ENCODE measurements around the gene PDIA4. TPM values are rescaled to one million over a fixed set of nuclear protein-coding genes. Genes with fewer than 3 reads are reported as not detected.

The PDIA4 gene
- total and polyA plus RNA-seq, 4 donors = 80.2 to 123 (median 85.5) TPM

GRCh38 chr7:148963583-148964482 is 64.5 kb downstream of the PDIA4 start:
- DNase-seq (ENCODE audit: low read depth in 4 of 6, low spot score in 6 of 6) = peak in 2 of 6 donors; percentile 15 to 59
- WGBS (ENCODE audit: insufficient coverage) = 26% methylated on average over 20 of the region's 20 CpGs

DNA sequence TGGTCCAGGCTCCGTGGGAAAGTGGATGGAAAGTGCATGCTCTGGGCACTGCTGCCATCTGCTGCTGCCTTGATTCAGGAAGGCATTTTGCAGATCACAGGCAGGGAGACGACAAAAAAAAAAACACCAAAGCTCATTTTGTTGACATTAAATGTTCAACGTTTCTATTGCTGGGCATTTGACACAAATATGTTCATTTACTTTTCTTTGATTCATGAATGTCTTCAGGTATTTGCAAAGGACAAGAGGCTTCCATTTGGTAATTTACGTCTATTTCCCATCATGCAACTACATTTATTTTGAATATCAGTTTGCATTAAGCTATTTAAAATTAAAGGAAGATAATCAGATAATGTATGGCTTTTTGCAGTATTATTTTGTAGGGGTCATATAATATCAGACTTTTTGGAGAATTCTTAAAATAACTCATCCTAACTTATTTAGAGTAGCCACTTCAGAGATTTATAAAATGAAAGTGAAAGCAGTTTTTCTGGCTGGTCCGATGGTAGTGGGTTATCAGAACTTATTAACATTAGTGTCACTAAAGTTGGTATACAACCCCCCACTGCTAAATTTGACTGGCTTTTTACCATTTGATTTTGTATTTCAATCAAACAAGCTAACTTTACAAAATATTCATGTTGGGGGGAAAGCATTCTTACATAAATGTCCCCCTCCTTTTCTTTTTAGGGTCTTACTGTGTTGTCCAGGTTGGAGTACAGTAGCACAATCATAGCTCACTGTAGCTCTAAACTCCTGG is 65.3 kb downstream of the PDIA4 start:
- Histone ChIP-seq H3K27ac (ENCODE audit: low read depth, low read length) (peak overlapping the region; percentile 53), H3K4me3 (ENCODE audit: low read depth, low read length) (peak overlapping the region; percentile 70), H3K9me3 (ENCODE audit: control insufficient read depth, insufficient read depth, low read length) (no peaks in the 10 kb centered on the region), H3K27me3 (ENCODE audit: control insufficient read depth, insufficient read depth, low read length) (no peaks in the 10 kb centered on the region), H3K4me1 (ENCODE audit: control insufficient read depth, insufficient read depth, low read length) (peaks cover 16% of the 10 kb centered on the region), H3K36me3 (ENCODE audit: control insufficient read depth, insufficient read depth, low read length) (no peaks in the 10 kb centered on the region)
- 0% methylated on average over 1 of the region's 5 CpGs for WGBS (ENCODE audit: insufficient coverage)
- peak; percentile 72 to 97 (median 84) for DNase-seq (ENCODE audit: low read depth in 4 of 6, low spot score in 6 of 6)

More at GRCh38 chr7:148963583-148964482, 64.5 kb downstream of the PDIA4 start:
- Histone ChIP-seq H3K4me1 (ENCODE audit: control insufficient read depth, insufficient read depth, low read length) (peaks cover 16% of the 10 kb centered on the region), H3K9me3 (ENCODE audit: control insufficient read depth, insufficient read depth, low read length) (no peaks in the 10 kb centered on the region), H3K4me3 (ENCODE audit: low read depth, low read length) (peak overlapping the region; percentile 70), H3K36me3 (ENCODE audit: control insufficient read depth, insufficient read depth, low read length) (no peaks in the 10 kb centered on the region), H3K27ac (ENCODE audit: low read depth, low read length) (peak overlapping the region; percentile 53), H3K27me3 (ENCODE audit: control insufficient read depth, insufficient read depth, low read length) (no peaks in the 10 kb centered on the region)

DNA sequence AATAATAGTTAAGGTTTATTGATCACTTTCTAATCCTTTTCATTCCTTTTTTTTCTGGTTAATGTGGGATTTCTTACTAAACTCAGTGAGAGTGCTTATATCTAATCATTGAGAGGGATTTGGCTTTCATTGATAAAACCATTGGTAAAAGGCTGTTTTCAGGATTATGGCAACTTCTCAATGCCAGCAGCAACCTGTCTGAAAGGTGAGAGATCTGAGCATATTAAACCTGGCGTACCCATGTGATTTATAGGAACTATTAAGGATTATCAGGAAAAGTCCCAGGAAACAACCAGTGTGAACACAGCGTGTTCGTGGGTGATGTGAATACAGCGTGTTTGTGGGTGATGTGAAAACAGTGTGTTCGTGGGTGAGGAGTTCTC is 65.9 kb downstream of the PDIA4 start:
- no peaks in the 10 kb centered on the region for H3K27me3 ChIP-seq (ENCODE audit: control insufficient read depth, insufficient read depth, low read length)
- peak in 1 of 6 donors; percentile 53 for DNase-seq (ENCODE audit: low read depth in 4 of 6, low spot score in 6 of 6)
- 23% methylated on average over 5 of the region's 5 CpGs for WGBS (ENCODE audit: insufficient coverage)
- H3K4me1 ChIP-seq (ENCODE audit: control insufficient read depth, insufficient read depth, low read length) = peaks cover 16% of the 10 kb centered on the region
- no peaks in the 10 kb centered on the region for H3K9me3 ChIP-seq (ENCODE audit: control insufficient read depth, insufficient read depth, low read length)
- H3K27ac ChIP-seq (ENCODE audit: low read depth, low read length) = no peak overlapping the region
- no peaks in the 10 kb centered on the region for H3K36me3 ChIP-seq (ENCODE audit: control insufficient read depth, insufficient read depth, low read length)
- H3K4me3 ChIP-seq (ENCODE audit: low read depth, low read length) = peak overlapping the region; percentile 70

- H3K27me3 ChIP-seq (ENCODE audit: control insufficient read depth, insufficient read depth, low read length) = no peaks in the 10 kb centered on the region
- peaks cover 8% of the 10 kb centered on the region for H3K4me1 ChIP-seq (ENCODE audit: control insufficient read depth, insufficient read depth, low read length)
- WGBS (ENCODE audit: insufficient coverage) = 89% methylated on average over 3 of the region's 3 CpGs
- H3K4me3 ChIP-seq (ENCODE audit: low read depth, low read length) = no peak overlapping the region
- H3K27ac ChIP-seq (ENCODE audit: low read depth, low read length) = no peak overlapping the region
- DNase-seq (ENCODE audit: low read depth in 4 of 6, low spot score in 6 of 6) = no peak
- H3K9me3 ChIP-seq (ENCODE audit: control insufficient read depth, insufficient read depth, low read length) = no peaks in the 10 kb centered on the region
- H3K36me3 ChIP-seq (ENCODE audit: control insufficient read depth, insufficient read depth, low read length) = no peaks in the 10 kb centered on the region
These were observed 68.6 kb downstream of the PDIA4 start for GRCh38 chr7:148959726-148960125.

GRCh38 chr7:148958061-148958460 is 70.2 kb downstream of the PDIA4 start:
- no peak overlapping the region for H3K27ac ChIP-seq (ENCODE audit: low read depth, low read length)
- H3K27me3 ChIP-seq (ENCODE audit: control insufficient read depth, insufficient read depth, low read length) = no peaks in the 10 kb centered on the region
- no peak overlapping the region for H3K4me3 ChIP-seq (ENCODE audit: low read depth, low read length)
- WGBS (ENCODE audit: insufficient coverage) = 87% methylated on average over 8 of the region's 9 CpGs
- no peak for DNase-seq (ENCODE audit: low read depth in 4 of 6, low spot score in 6 of 6)
- peaks cover 4% of the 10 kb centered on the region for H3K4me1 ChIP-seq (ENCODE audit: control insufficient read depth, insufficient read depth, low read length)
- no peaks in the 10 kb centered on the region for H3K9me3 ChIP-seq (ENCODE audit: control insufficient read depth, insufficient read depth, low read length)
- no peaks in the 10 kb centered on the region for H3K36me3 ChIP-seq (ENCODE audit: control insufficient read depth, insufficient read depth, low read length)

GRCh38 chr7:148954766-148955165 is 73.5 kb downstream of the PDIA4 start:
- H3K27ac ChIP-seq (ENCODE audit: low read depth, low read length) = no peak overlapping the region
- DNase-seq (ENCODE audit: low read depth in 4 of 6, low spot score in 6 of 6) = no peak
- peaks cover 4% of the 10 kb centered on the region for H3K4me1 ChIP-seq (ENCODE audit: control insufficient read depth, insufficient read depth, low read length)
- no peak overlapping the region for H3K4me3 ChIP-seq (ENCODE audit: low read depth, low read length)
- no peaks in the 10 kb centered on the region for H3K36me3 ChIP-seq (ENCODE audit: control insufficient read depth, insufficient read depth, low read length)
- H3K27me3 ChIP-seq (ENCODE audit: control insufficient read depth, insufficient read depth, low read length) = no peaks in the 10 kb centered on the region
- no peaks in the 10 kb centered on the region for H3K9me3 ChIP-seq (ENCODE audit: control insufficient read depth, insufficient read depth, low read length)
- WGBS (ENCODE audit: insufficient coverage) = 72% methylated on average over 7 of the region's 10 CpGs

DNA sequence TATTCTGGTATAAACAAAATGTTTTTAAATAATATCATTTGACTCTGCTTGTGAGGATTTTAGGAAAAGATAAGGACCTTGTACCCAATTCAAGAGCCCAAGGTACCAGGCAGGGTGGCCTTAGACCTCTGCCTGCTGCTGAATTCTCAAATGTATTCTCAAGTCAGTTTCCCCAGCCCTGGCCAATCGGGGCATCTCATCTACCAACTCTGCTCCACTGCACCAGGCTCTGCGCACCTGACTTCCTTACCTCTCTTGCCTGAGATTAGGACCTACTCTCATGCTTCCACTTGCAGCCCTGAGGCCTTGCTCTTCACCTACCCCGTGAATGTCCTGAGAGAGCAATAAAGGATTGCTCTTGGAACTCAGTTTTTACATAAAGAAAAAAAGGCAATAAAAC is 74.6 kb downstream of the PDIA4 start:
- Histone ChIP-seq H3K4me3 (ENCODE audit: low read depth, low read length) (no peak overlapping the region), H3K4me1 (ENCODE audit: control insufficient read depth, insufficient read depth, low read length) (peaks cover 4% of the 10 kb centered on the region), H3K27ac (ENCODE audit: low read depth, low read length) (no peak overlapping the region), H3K27me3 (ENCODE audit: control insufficient read depth, insufficient read depth, low read length) (no peaks in the 10 kb centered on the region), H3K9me3 (ENCODE audit: control insufficient read depth, insufficient read depth, low read length) (no peaks in the 10 kb centered on the region), H3K36me3 (ENCODE audit: control insufficient read depth, insufficient read depth, low read length) (no peaks in the 10 kb centered on the region)
- no peak for DNase-seq (ENCODE audit: low read depth in 4 of 6, low spot score in 6 of 6)
- 94% methylated on average over 2 of the region's 3 CpGs for WGBS (ENCODE audit: insufficient coverage)

Small RNA genes within 50 kb of the gene (small RNA-seq; reads per million reads assigned to genes)
- gene COX6B1P1 (ENCODE audit: low replicate concordance) = not detected
- gene RNU6-650P (ENCODE audit: low replicate concordance) = not detected
- 2,260 reads per million, percentile 100 among the genes with 10 or more reads in this experiment for gene RNY1 (ENCODE audit: low replicate concordance)
- 212 reads per million, percentile 98 among the genes with 10 or more reads in this experiment for gene RNY3 (ENCODE audit: low replicate concordance)
- gene RNY4 (ENCODE audit: low replicate concordance) = 1,888 reads per million, percentile 100 among the genes with 10 or more reads in this experiment

Other genes starting within 250 kb of the PDIA4 start
- 10 to 100 TPM; 17.2 to 17.4 TPM for gene EZH2, start 144.2 kb downstream of the PDIA4 start, total RNA-seq
- 10 to 100 TPM; 27.0 to 34.2 TPM for gene EZH2, start 144.2 kb downstream of the PDIA4 start, polyA plus RNA-seq (ENCODE audit: insufficient read length in 2 of 2)
- gene ZNF786, start 62.2 kb upstream of the PDIA4 start, total RNA-seq = 1 to 10 TPM; 9.6 to 9.7 TPM
- 10 to 100 TPM; 10.2 to 10.8 TPM for gene ZNF786, start 62.2 kb upstream of the PDIA4 start, polyA plus RNA-seq (ENCODE audit: insufficient read length in 2 of 2)
- gene ZNF425, start 97.8 kb upstream of the PDIA4 start, total RNA-seq = 1 to 10 TPM; 5.7 to 5.8 TPM
- 1 to 10 TPM; 6.1 to 6.3 TPM for gene ZNF425, start 97.8 kb upstream of the PDIA4 start, polyA plus RNA-seq (ENCODE audit: insufficient read length in 2 of 2)
- gene ZNF398, start 118.9 kb upstream of the PDIA4 start, total RNA-seq = 10 to 100 TPM; 15.3 to 15.7 TPM
- 10 to 100 TPM; 15.1 to 16.2 TPM for gene ZNF398, start 118.9 kb upstream of the PDIA4 start, polyA plus RNA-seq (ENCODE audit: insufficient read length in 2 of 2)
- 10 to 100 TPM; 17.8 to 19.1 TPM for gene ZNF282, start 167.0 kb upstream of the PDIA4 start, total RNA-seq
- gene ZNF282, start 167.0 kb upstream of the PDIA4 start, polyA plus RNA-seq (ENCODE audit: insufficient read length in 2 of 2) = 10 to 100 TPM; 29.0 to 35.0 TPM
- gene ZNF212, start 211.1 kb upstream of the PDIA4 start, total RNA-seq = 1 to 10 TPM; 5.4 to 6.8 TPM
- gene ZNF212, start 211.1 kb upstream of the PDIA4 start, polyA plus RNA-seq (ENCODE audit: insufficient read length in 2 of 2) = 10 to 100 TPM; 12.3 to 16.6 TPM
- 10 to 100 TPM in 1 of 2 donors, 1 to 10 TPM in 1; 7.8 to 17.2 TPM for gene ZNF783, start 233.7 kb upstream of the PDIA4 start, total RNA-seq
- 10 to 100 TPM; 21.4 to 26.6 TPM for gene ZNF783, start 233.7 kb upstream of the PDIA4 start, polyA plus RNA-seq (ENCODE audit: insufficient read length in 2 of 2)